ENCODE data around the gene ADAMTS9. TPM values are rescaled to one million over a fixed set of nuclear protein-coding genes. Genes with fewer than 3 reads are reported as not detected.

The ADAMTS9 gene
- total RNA-seq, 1 experiment from 2014 or later, result 0.46 TPM

DNA sequence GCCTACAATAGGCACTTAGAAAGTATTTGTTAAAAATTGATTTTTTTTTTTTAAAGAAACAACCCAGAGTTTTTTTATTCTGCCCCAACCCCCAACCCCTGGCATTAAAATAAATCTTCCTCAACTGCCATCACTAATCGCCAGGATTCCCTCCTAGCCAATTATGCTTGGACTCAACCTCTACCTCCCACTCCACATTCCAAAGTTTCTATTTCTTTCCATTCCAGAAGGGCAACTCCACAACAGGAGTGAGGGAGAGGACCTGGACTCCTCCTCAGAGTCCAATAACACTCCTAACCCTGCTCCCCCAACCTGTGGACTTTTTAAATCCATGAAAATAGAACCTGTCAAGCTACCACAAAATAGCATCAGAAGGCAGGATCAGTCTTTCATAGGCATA lies 99.4 kb downstream of the ADAMTS9 start:
- TF ChIP-seq, protein P1, sequence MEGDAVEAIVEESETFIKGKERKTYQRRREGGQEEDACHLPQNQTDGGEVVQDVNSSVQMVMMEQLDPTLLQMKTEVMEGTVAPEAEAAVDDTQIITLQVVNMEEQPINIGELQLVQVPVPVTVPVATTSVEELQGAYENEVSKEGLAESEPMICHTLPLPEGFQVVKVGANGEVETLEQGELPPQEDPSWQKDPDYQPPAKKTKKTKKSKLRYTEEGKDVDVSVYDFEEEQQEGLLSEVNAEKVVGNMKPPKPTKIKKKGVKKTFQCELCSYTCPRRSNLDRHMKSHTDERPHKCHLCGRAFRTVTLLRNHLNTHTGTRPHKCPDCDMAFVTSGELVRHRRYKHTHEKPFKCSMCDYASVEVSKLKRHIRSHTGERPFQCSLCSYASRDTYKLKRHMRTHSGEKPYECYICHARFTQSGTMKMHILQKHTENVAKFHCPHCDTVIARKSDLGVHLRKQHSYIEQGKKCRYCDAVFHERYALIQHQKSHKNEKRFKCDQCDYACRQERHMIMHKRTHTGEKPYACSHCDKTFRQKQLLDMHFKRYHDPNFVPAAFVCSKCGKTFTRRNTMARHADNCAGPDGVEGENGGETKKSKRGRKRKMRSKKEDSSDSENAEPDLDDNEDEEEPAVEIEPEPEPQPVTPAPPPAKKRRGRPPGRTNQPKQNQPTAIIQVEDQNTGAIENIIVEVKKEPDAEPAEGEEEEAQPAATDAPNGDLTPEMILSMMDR (conservative IDR thresholded peaks at IDR 0.05), result no peak
- Mint-ChIP-seq H3K27ac (peak overlapping the region in 2 of 3 experiments; percentile 13 to 52; a peak in 1 of 7 replicates), H3K36me3 (ENCODE audit: insufficient read depth in 1 of 3, low read depth in 3 of 3) (no peaks in the 10 kb centered on the region), H3K27me3 (ENCODE audit: low read depth) (no peaks in the 10 kb centered on the region; the same call in 1 of the 2 replicates), H3K4me1 (peaks cover 32 to 44% of the 10 kb centered on the region in 2 experiments), H3K4me3 (no peak overlapping the region), H3K9me3 (no peaks in the 10 kb centered on the region)
- Histone ChIP-seq H3K9me3 (ENCODE audit: control insufficient read depth, low read depth, low read length) (no peaks in the 10 kb centered on the region), H4K20me1 (ENCODE audit: control insufficient read depth, insufficient read depth, insufficient read length) (no peaks in the 10 kb centered on the region), H3K4me1 (ENCODE audit: insufficient read depth, low read length) (peaks cover 12% of the 10 kb centered on the region), H2BK20ac (ENCODE audit: low read depth, low read length, poor library complexity, severe bottlenecking) (peak overlapping the region; percentile 11), H2BK12ac (ENCODE audit: insufficient read length, low read depth, low read length) (no peak overlapping the region), H2BK120ac (ENCODE audit: low read depth, low read length, poor library complexity, severe bottlenecking) (no peak overlapping the region), H3K79me1 (ENCODE audit: insufficient read depth, low read depth, low read length, poor library complexity, severe bottlenecking) (no peaks in the 10 kb centered on the region), H3K18ac (ENCODE audit: insufficient read length, low read depth, low read length) (no peak overlapping the region), H3K79me2 (ENCODE audit: insufficient read depth, low read length) (no peaks in the 10 kb centered on the region), H3K4me2 (ENCODE audit: insufficient read depth, insufficient read length, low read length) (no peak overlapping the region), H3K4ac (ENCODE audit: low read depth, low read length) (no peak overlapping the region), H2AK5ac (ENCODE audit: insufficient read length, low read length) (no peak overlapping the region), H3K56ac (ENCODE audit: insufficient read length, low read depth, low read length) (no peak overlapping the region), H3K9ac (ENCODE audit: extremely low read depth, insufficient read length, low read length) (no peak overlapping the region), H4K5ac (ENCODE audit: insufficient read length, low read depth, low read length) (no peak overlapping the region), H3K23me2 (ENCODE audit: insufficient read length, low read depth, low read length, poor library complexity, severe bottlenecking) (no peaks in the 10 kb centered on the region), H3K14ac (ENCODE audit: insufficient read depth, low read length) (no peak overlapping the region), H3K27me3 (ENCODE audit: insufficient read depth, low read length) (no peaks in the 10 kb centered on the region), H2BK5ac (ENCODE audit: insufficient read length, low read length) (no peak overlapping the region), H2AFZ (ENCODE audit: low read length) (no peak overlapping the region), H3T11ph (ENCODE audit: low read length) (no peak overlapping the region), H3K27ac (ENCODE audit: insufficient read length, low read depth, low read length) (no peak overlapping the region), H4K8ac (replicated peaks; ENCODE audit: insufficient read length, low read depth, low read length) (no peak overlapping the region), H4K91ac (ENCODE audit: insufficient read length, low read depth, low read length) (no peak overlapping the region), H3K23ac (ENCODE audit: insufficient read length, low read depth, low read length) (no peak overlapping the region), H2BK15ac (ENCODE audit: low read depth, low read length) (no peak overlapping the region)
- WGBS (ENCODE audit: extremely low coverage, insufficient read length, low lambda C conversion rate), result no CpG with 5 or more reads among the region's 1 CpG
- no peak for DNase-seq
